LNCAP (cell line): ENCODE results near the gene KNDC1.

ENCODE experiments used
- CTCF ChIP-seq: fragments of 450-650 bp; IDR thresholded peaks from 2 replicates; pipeline ENCODE4 v1.5.1; 2017; ENCODE audit warnings: mild to moderate bottlenecking

KNDC1 gene

GRCh38 chr10:133115976-133116375 is 44.0 kb upstream of the KNDC1 start:
- no peak for TF ChIP-seq CTCF

- no peak for TF ChIP-seq CTCF
Observed at GRCh38 chr10:133116455-133116854, 43.6 kb upstream of the KNDC1 start.

- TF ChIP-seq CTCF = no peak
Observed at GRCh38 chr10:133117036-133117687, 42.9 kb upstream of the KNDC1 start.

- no peak for TF ChIP-seq CTCF
Observed at GRCh38 chr10:133117688-133118071, 42.3 kb upstream of the KNDC1 start.

GRCh38 chr10:133121479-133121878 is 38.5 kb upstream of the KNDC1 start:
- no peak for TF ChIP-seq CTCF

- TF ChIP-seq CTCF = no peak
Observed at GRCh38 chr10:133122171-133122935, 37.7 kb upstream of the KNDC1 start.

GRCh38 chr10:133123050-133123745 is 36.8 kb upstream of the KNDC1 start:
- no peak for TF ChIP-seq CTCF
